ENCODE results near the gene GIGYF2. TPM values are rescaled to one million over a fixed set of nuclear protein-coding genes. Genes with fewer than 3 reads are reported as not detected.
A peak's percentile ranks its signal among the peaks of the same experiment; 100 is the strongest.

GIGYF2 gene
- total and polyA plus RNA-seq, 4 donors: 10.6 to 50.5 (median 26.7) TPM

- no peak for DNase-seq (ENCODE audit: low spot score)
- Histone ChIP-seq H3K36me3 (ENCODE audit: control insufficient read depth in 4 of 4, insufficient read depth in 3 of 4, low read depth in 1 of 4, low read length in 3 of 4) (peaks cover 2 to 28% (median 6%) of the 10 kb centered on the region in 4 donors), H3K27ac (ENCODE audit: low read depth in 1 of 2, low read length in 2 of 2) (no peak overlapping the region), H3K9ac (ENCODE audit: low read depth in 1 of 2, low read length in 2 of 2) (no peak overlapping the region), H3K9me3 (ENCODE audit: control insufficient read depth in 4 of 4, low read length in 3 of 4) (no peaks in the 10 kb centered on the region), H3K4me1 (ENCODE audit: control insufficient read depth in 4 of 4, insufficient read depth in 4 of 4, low read length in 3 of 4) (no peaks in the 10 kb centered on the region), H3K27me3 (ENCODE audit: control insufficient read depth in 4 of 4, insufficient read depth in 4 of 4, low read length in 3 of 4) (no peaks in the 10 kb centered on the region), H3K4me3 (ENCODE audit: low read depth in 1 of 3, low read length in 3 of 3) (no peak overlapping the region)
- WGBS: 97% methylated on average over 8 of the region's 8 CpGs
- TF ChIP-seq SP1 (IDR thresholded peaks at IDR 0.05) (no peak), CTCF (IDR thresholded peaks at IDR 0.05; ENCODE audit: low read depth, low read length, missing input control) (no peak)
Measured at GRCh38 chr2:232893834-232894233, 196.7 kb downstream of the GIGYF2 start.

DNA sequence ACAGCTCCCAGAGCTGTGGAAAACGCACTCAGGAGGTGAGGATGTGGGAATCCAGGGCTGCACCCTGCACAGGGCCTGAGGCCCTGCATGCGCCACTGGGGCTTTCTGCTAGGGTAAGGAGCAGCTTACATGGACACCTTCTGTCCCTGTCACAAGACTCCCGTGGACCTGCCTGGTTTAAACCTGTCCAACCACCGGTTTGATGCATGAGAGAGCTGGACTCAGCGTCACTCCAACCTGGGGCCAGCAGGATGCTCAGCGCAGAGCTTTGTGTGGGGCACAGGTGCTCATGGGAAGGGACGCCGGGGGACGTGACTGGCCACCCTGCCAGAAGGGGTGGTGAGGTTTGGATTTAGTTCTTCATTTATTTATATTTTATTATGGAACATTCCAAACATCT is 197.1 kb downstream of the GIGYF2 start:
- Histone ChIP-seq H3K36me3 (ENCODE audit: control insufficient read depth in 4 of 4, insufficient read depth in 3 of 4, low read depth in 1 of 4, low read length in 3 of 4) (peaks cover 2 to 28% (median 6%) of the 10 kb centered on the region in 4 donors), H3K4me1 (ENCODE audit: control insufficient read depth in 4 of 4, insufficient read depth in 4 of 4, low read length in 3 of 4) (no peaks in the 10 kb centered on the region), H3K27me3 (ENCODE audit: control insufficient read depth in 4 of 4, insufficient read depth in 4 of 4, low read length in 3 of 4) (no peaks in the 10 kb centered on the region), H3K9me3 (ENCODE audit: control insufficient read depth in 4 of 4, low read length in 3 of 4) (no peaks in the 10 kb centered on the region), H3K27ac (ENCODE audit: low read depth in 1 of 2, low read length in 2 of 2) (no peak overlapping the region), H3K4me3 (ENCODE audit: low read depth in 1 of 3, low read length in 3 of 3) (no peak overlapping the region), H3K9ac (ENCODE audit: low read depth in 1 of 2, low read length in 2 of 2) (no peak overlapping the region)
- TF ChIP-seq, protein P1, sequence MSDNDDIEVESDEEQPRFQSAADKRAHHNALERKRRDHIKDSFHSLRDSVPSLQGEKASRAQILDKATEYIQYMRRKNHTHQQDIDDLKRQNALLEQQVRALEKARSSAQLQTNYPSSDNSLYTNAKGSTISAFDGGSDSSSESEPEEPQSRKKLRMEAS (IDR thresholded peaks at IDR 0.05): no peak
- TF ChIP-seq CTCF (IDR thresholded peaks at IDR 0.05; ENCODE audit: low read depth, low read length, missing input control) (no peak), FOXA2 (IDR thresholded peaks at IDR 0.05) (no peak), HNF4A (conservative IDR thresholded peaks at IDR 0.05) (no peak), RXRA (IDR thresholded peaks at IDR 0.05) (no peak), GABPA (IDR thresholded peaks at IDR 0.05 in 1 of 2, conservative IDR thresholded peaks at IDR 0.05 in 1 of 2) (no peak), FOXA1 (IDR thresholded peaks at IDR 0.05) (no peak), JUND (IDR thresholded peaks at IDR 0.05) (no peak), SP1 (IDR thresholded peaks at IDR 0.05) (no peak), REST (IDR thresholded peaks at IDR 0.05) (no peak), RAD21 (IDR thresholded peaks at IDR 0.05) (no peak), ZBTB33 (IDR thresholded peaks at IDR 0.05) (no peak), TAF1 (conservative IDR thresholded peaks at IDR 0.05) (no peak), HNF4G (IDR thresholded peaks at IDR 0.05) (no peak), ATF3 (IDR thresholded peaks at IDR 0.05) (no peak), NR2F2 (IDR thresholded peaks at IDR 0.05) (no peak), YY1 (IDR thresholded peaks at IDR 0.05) (no peak), EGR1 (IDR thresholded peaks at IDR 0.05; ENCODE audit: low read depth in 2 of 2) (no peak)
- WGBS: 94% methylated on average over 9 of the region's 9 CpGs
- peak; percentile 31 for DNase-seq (ENCODE audit: low spot score)
